Natural killer cell (primary cell): Measurements from ENCODE around the gene TTC28. TPM values are rescaled to one million over a fixed set of nuclear protein-coding genes. Genes with fewer than 3 reads are reported as not detected.
"Not testable (repeated sequence)": the region's sequence is repeated elsewhere in the genome, so short reads cannot be mapped to it uniquely, and the experiment has no call there.

Experiments used
- ATAC-seq, 3 donors: fragments of 150-1000 bp in 2 of 3; fragments of 200-7000 bp in 1 of 3; cut with Tn5 transposase; 1 replicate in 1 of 3; 2 replicates in 2 of 3; pipeline ENCODE4 v1.10.0; 2021; ENCODE audit warnings: mild to moderate bottlenecking in 2 of 3, moderate library complexity in 2 of 3
- DNase-seq, 2 donors: peaks; one replicate each; pipeline versions ENCODE4 v3.0.0 to v3.0.0-alpha.2; 2013 to 2021; ENCODE audit warnings: mixed read lengths in 1 of 2
- H3K27ac ChIP-seq: one replicate; pipeline ENCODE4 v1.5.1; 2013; ENCODE audit warnings: mild to moderate bottlenecking, low read length
- H3K27me3 ChIP-seq: one replicate; pipeline ENCODE4 v1.6.1; 2013; ENCODE audit warnings: low read length; ENCODE audit not compliant: control insufficient read depth, insufficient read depth
- H3K36me3 ChIP-seq: one replicate; pipeline ENCODE4 v1.6.1; 2013; ENCODE audit warnings: low read length; ENCODE audit not compliant: control insufficient read depth, insufficient read depth
- H3K4me1 ChIP-seq: one replicate; pipeline ENCODE4 v1.6.1; 2013; ENCODE audit warnings: low read length; ENCODE audit not compliant: control insufficient read depth, insufficient read depth
- H3K4me3 ChIP-seq: one replicate; pipeline ENCODE4 v1.5.1; 2013; ENCODE audit warnings: low read length
- H3K9me3 ChIP-seq: one replicate; pipeline ENCODE4 v1.6.1; 2013; ENCODE audit warnings: low read length; ENCODE audit not compliant: control insufficient read depth, insufficient read depth
- H3K27ac Mint-ChIP-seq, 2 donors: one replicate each; pipeline ENCODE4 v1.8.0; 2022; ENCODE audit warnings: mild to moderate bottlenecking in 2 of 2, mixed read lengths in 2 of 2, moderate library complexity in 1 of 2
- H3K27me3 Mint-ChIP-seq, 2 donors: one replicate each; pipeline ENCODE4 v1.8.0; 2022; ENCODE audit warnings: low read depth in 2 of 2, mixed read lengths in 2 of 2
- H3K36me3 Mint-ChIP-seq: one replicate; pipeline ENCODE4 v1.8.0; 2022; ENCODE audit warnings: mixed read lengths
- H3K4me1 Mint-ChIP-seq, 2 donors: one replicate each; pipeline ENCODE4 v1.8.0; 2022; ENCODE audit warnings: mixed read lengths in 2 of 2
- H3K4me3 Mint-ChIP-seq: one replicate; pipeline ENCODE4 v1.8.0; 2022; ENCODE audit warnings: mild to moderate bottlenecking, moderate library complexity, mixed read lengths
- H3K9me3 Mint-ChIP-seq, 2 donors: one replicate each; pipeline ENCODE4 v1.8.0; 2022; ENCODE audit warnings: mixed read lengths in 2 of 2
- CTCF ChIP-seq: fragments of 200-600 bp; IDR thresholded peaks from one replicate; pipeline ENCODE4 v1.8.0; 2022; ENCODE audit warnings: antibody characterized with exemption
- WGBS: methylation state at CpG from one replicate; pipeline ENCODE4 v1.1.7; 2013; ENCODE audit warnings: missing lambda C conversion rate; ENCODE audit not compliant: insufficient coverage; 5-methylcytosine and 5-hydroxymethylcytosine counted together
- intact Hi-C: fragments of 100-400 bp; cut with micrococcal nuclease; formaldehyde crosslinking; loops from one replicate; pipeline ENCODE4 v1.14.2; 2022
- total RNA-seq, 4 donors: library from RNA; stranded (reverse); fragments of 120-200 nt in 1 of 4; gene quantifications; one replicate each; pipeline versions ENCODE4 v1.2.3 to v1.2.4, GENCODE V29; 2013 to 2022

The TTC28 gene
- total RNA-seq, 3 donors from 2014 or later (not counting 1 experiment from before 2014, with no cell fraction given), result 4.1 to 10.0 (median 8.6) TPM

GRCh38 chr22:28710107-28710506, 30.5 kb upstream of the TTC28 start:
- Mint-ChIP-seq H3K27ac (no peak overlapping the region), H3K9me3 (no peaks in the 10 kb centered on the region), H3K4me1 (peaks cover 13 to 14% of the 10 kb centered on the region in 2 donors), H3K4me3 (no peak overlapping the region), H3K27me3 (no peaks in the 10 kb centered on the region), H3K36me3 (no peaks in the 10 kb centered on the region)
- ATAC-seq, result no peak
- DNase-seq, result no peak
- Histone ChIP-seq H3K9me3 (no peaks in the 10 kb centered on the region), H3K36me3 (no peaks in the 10 kb centered on the region), H3K27ac (no peak overlapping the region), H3K4me3 (no peak overlapping the region), H3K4me1 (peaks cover 7% of the 10 kb centered on the region), H3K27me3 (no peaks in the 10 kb centered on the region)
- intact Hi-C loops, result no loop called here
- TF ChIP-seq CTCF, result no peak

- no peak for TF ChIP-seq CTCF
- WGBS, result 86% methylated on average over 5 of the region's 6 CpGs
- H3K27ac ChIP-seq, result no peak overlapping the region
- intact Hi-C loops, result no loop called here
- H3K27me3 Mint-ChIP-seq, result no peaks in the 10 kb centered on the region
- H3K4me1 ChIP-seq, result no peaks in the 10 kb centered on the region
- H3K36me3 ChIP-seq, result no peaks in the 10 kb centered on the region
- no peaks in the 10 kb centered on the region for H3K9me3 ChIP-seq
- no peaks in the 10 kb centered on the region for H3K4me1 Mint-ChIP-seq
- ATAC-seq (no peak), DNase-seq (no peak)
- H3K9me3 Mint-ChIP-seq, result no peaks in the 10 kb centered on the region
- H3K27me3 ChIP-seq, result no peaks in the 10 kb centered on the region
- H3K36me3 Mint-ChIP-seq, result no peaks in the 10 kb centered on the region
- H3K4me3 ChIP-seq, result no peak overlapping the region
- no peak overlapping the region for H3K4me3 Mint-ChIP-seq
- H3K27ac Mint-ChIP-seq, result no peak overlapping the region
These were observed 27.2 kb upstream of the TTC28 start for GRCh38 chr22:28706845-28707244.

- Mint-ChIP-seq H3K27me3 (no peaks in the 10 kb centered on the region), H3K9me3 (no peaks in the 10 kb centered on the region), H3K4me1 (no peaks in the 10 kb centered on the region), H3K36me3 (no peaks in the 10 kb centered on the region), H3K4me3 (no peak overlapping the region), H3K27ac (no peak overlapping the region)
- ATAC-seq (no peak), DNase-seq (no peak)
- no peak for TF ChIP-seq CTCF
- Histone ChIP-seq H3K27ac (no peak overlapping the region), H3K9me3 (no peaks in the 10 kb centered on the region), H3K4me1 (no peaks in the 10 kb centered on the region), H3K36me3 (no peaks in the 10 kb centered on the region), H3K4me3 (no peak overlapping the region), H3K27me3 (no peaks in the 10 kb centered on the region)
- intact Hi-C loops, result no loop called here
These were observed 23.8 kb upstream of the TTC28 start for GRCh38 chr22:28703436-28703835.

GRCh38 chr22:28702891-28703290, 23.3 kb upstream of the TTC28 start:
- no peak for ATAC-seq
- Histone ChIP-seq H3K4me3 (no peak overlapping the region), H3K27ac (no peak overlapping the region), H3K27me3 (no peaks in the 10 kb centered on the region), H3K9me3 (no peaks in the 10 kb centered on the region), H3K36me3 (no peaks in the 10 kb centered on the region), H3K4me1 (no peaks in the 10 kb centered on the region)
- no peaks in the 10 kb centered on the region for H3K36me3 Mint-ChIP-seq
- no peak overlapping the region for H3K4me3 Mint-ChIP-seq
- no peaks in the 10 kb centered on the region for H3K27me3 Mint-ChIP-seq
- no peak for TF ChIP-seq CTCF
- 91% methylated on average over 2 of the region's 2 CpGs for WGBS
- intact Hi-C loops, result no loop called here
- no peak overlapping the region for H3K27ac Mint-ChIP-seq
- no peaks in the 10 kb centered on the region for H3K4me1 Mint-ChIP-seq
- DNase-seq, result no peak
- no peaks in the 10 kb centered on the region for H3K9me3 Mint-ChIP-seq

- H3K27ac ChIP-seq, H3K4me3 Mint-ChIP-seq, DNase-seq, H3K4me3 ChIP-seq, H3K4me1 Mint-ChIP-seq, H3K9me3 Mint-ChIP-seq, H3K9me3 ChIP-seq, H3K27me3 ChIP-seq, H3K27ac Mint-ChIP-seq, H3K4me1 ChIP-seq, intact Hi-C loops, H3K27me3 Mint-ChIP-seq, ATAC-seq, H3K36me3 ChIP-seq: not testable (repeated sequence)
- H3K36me3 Mint-ChIP-seq, result peaks cover 16% of the 10 kb centered on the region
- 95% methylated on average over 6 of the region's 6 CpGs for WGBS
These were observed 13.6 kb upstream of the TTC28 start for GRCh38 chr22:28693041-28693760.
